H9 (cell line): ENCODE measurements around the gene MORF4L2. TPM values are rescaled to one million over a fixed set of nuclear protein-coding genes. Genes with fewer than 3 reads are reported as not detected.

Source experiments
- DNase-seq: peaks from one replicate; pipeline ENCODE4 v3.0.0-alpha.2; 2017
- H2AFZ ChIP-seq: one replicate; pipeline ENCODE4 v1.6.1; 2013; ENCODE audit warnings: mild to moderate bottlenecking, low read length, control low read depth, moderate library complexity
- H2AK5ac ChIP-seq: 2 replicates; pipeline ENCODE4 v1.6.1; 2013; ENCODE audit warnings: low read length, control low read depth, mixed read lengths; ENCODE audit not compliant: insufficient read length
- H2BK120ac ChIP-seq: one replicate; pipeline ENCODE4 v1.6.1; 2013; ENCODE audit warnings: low read depth, mild to moderate bottlenecking, low read length, control low read depth, inconsistent platforms; ENCODE audit not compliant: poor library complexity, severe bottlenecking
- H2BK12ac ChIP-seq: 2 replicates; pipeline ENCODE4 v1.6.1; 2013; ENCODE audit warnings: low read length, control low read depth, mixed read lengths, low read depth; ENCODE audit not compliant: insufficient read length
- H2BK15ac ChIP-seq: 2 replicates; pipeline ENCODE4 v1.6.1; 2013; ENCODE audit warnings: low read depth, low read length, control low read depth
- H2BK20ac ChIP-seq: one replicate; pipeline ENCODE4 v1.6.1; 2013; ENCODE audit warnings: low read depth, mild to moderate bottlenecking, low read length, control low read depth, inconsistent platforms; ENCODE audit not compliant: poor library complexity, severe bottlenecking
- H2BK5ac ChIP-seq: 2 replicates; pipeline ENCODE4 v1.6.1; 2013; ENCODE audit warnings: low read length, control low read depth, mixed read lengths; ENCODE audit not compliant: insufficient read length
- H3K14ac ChIP-seq: 2 replicates; pipeline ENCODE4 v1.6.1; 2013; ENCODE audit warnings: low read length, control low read depth; ENCODE audit not compliant: insufficient read depth
- H3K18ac ChIP-seq: 2 replicates; pipeline ENCODE4 v1.6.1; 2013; ENCODE audit warnings: low read depth, mild to moderate bottlenecking, mixed read lengths, low read length, control low read depth; ENCODE audit not compliant: insufficient read length
- H3K23ac ChIP-seq: 2 replicates; pipeline ENCODE4 v1.6.1; 2013; ENCODE audit warnings: low read length, control low read depth, mixed read lengths, low read depth; ENCODE audit not compliant: insufficient read length
- H3K23me2 ChIP-seq: 2 replicates; pipeline ENCODE4 v1.6.1; 2013; ENCODE audit warnings: low read depth, mild to moderate bottlenecking, mixed read lengths, low read length, control low read depth; ENCODE audit not compliant: insufficient read length, poor library complexity, severe bottlenecking
- H3K27ac ChIP-seq: 2 replicates; pipeline ENCODE4 v1.5.1; 2013; ENCODE audit warnings: low read length, control low read depth, mixed read lengths, low read depth; ENCODE audit not compliant: insufficient read length
- H3K27me3 ChIP-seq: 2 replicates; pipeline ENCODE4 v1.6.1; 2013; ENCODE audit warnings: low read length, control low read depth, inconsistent platforms; ENCODE audit not compliant: insufficient read depth
- H3K4ac ChIP-seq: 2 replicates; pipeline ENCODE4 v1.6.1; 2013; ENCODE audit warnings: low read depth, mild to moderate bottlenecking, control low read depth, inconsistent platforms, low read length, moderate library complexity
- H3K4me1 ChIP-seq: 2 replicates; pipeline ENCODE4 v1.6.1; 2013; ENCODE audit warnings: low read length, control low read depth, inconsistent platforms; ENCODE audit not compliant: insufficient read depth
- H3K4me2 ChIP-seq: 2 replicates; pipeline ENCODE4 v1.6.1; 2013; ENCODE audit warnings: low read length, control low read depth, mixed read lengths; ENCODE audit not compliant: insufficient read length, insufficient read depth
- H3K56ac ChIP-seq: 2 replicates; pipeline ENCODE4 v1.6.1; 2013; ENCODE audit warnings: low read depth, mild to moderate bottlenecking, mixed read lengths, low read length, control low read depth; ENCODE audit not compliant: insufficient read length
- H3K79me1 ChIP-seq: 2 replicates; pipeline ENCODE4 v1.6.1; 2013; ENCODE audit warnings: low read depth, mild to moderate bottlenecking, moderate library complexity, low read length, control low read depth, inconsistent platforms; ENCODE audit not compliant: insufficient read depth, poor library complexity, severe bottlenecking
- H3K79me2 ChIP-seq: 2 replicates; pipeline ENCODE4 v1.6.1; 2013; ENCODE audit warnings: low read length, control low read depth, inconsistent platforms; ENCODE audit not compliant: insufficient read depth
- H3K9ac ChIP-seq: 2 replicates; pipeline ENCODE4 v1.6.1; 2013; ENCODE audit warnings: low read length, control low read depth, mixed read lengths; ENCODE audit not compliant: insufficient read length; ENCODE audit errors: extremely low read depth
- H3K9me3 ChIP-seq: one replicate; pipeline ENCODE4 v1.6.1; 2013; ENCODE audit warnings: low read depth, low read length, inconsistent platforms; ENCODE audit not compliant: control insufficient read depth
- H3T11ph ChIP-seq: one replicate; pipeline ENCODE4 v1.6.1; 2013; ENCODE audit warnings: mild to moderate bottlenecking, low read length, control low read depth, inconsistent platforms
- H4K20me1 ChIP-seq: one replicate; pipeline ENCODE4 v1.6.1; 2013; ENCODE audit not compliant: control insufficient read depth, insufficient read length, insufficient read depth
- H4K5ac ChIP-seq: 2 replicates; pipeline ENCODE4 v1.6.1; 2013; ENCODE audit warnings: low read depth, mild to moderate bottlenecking, mixed read lengths, low read length, control low read depth; ENCODE audit not compliant: insufficient read length
- H4K8ac ChIP-seq: replicated peaks from 2 replicates; pipeline ENCODE4 v1.6.1; 2013; ENCODE audit warnings: low read length, control low read depth, mixed read lengths, low read depth; ENCODE audit not compliant: insufficient read length
- H4K91ac ChIP-seq: 2 replicates; pipeline ENCODE4 v1.6.1; 2013; ENCODE audit warnings: low read depth, mild to moderate bottlenecking, moderate library complexity, mixed read lengths, low read length, control low read depth; ENCODE audit not compliant: insufficient read length
- H3K27ac Mint-ChIP-seq, 3 experiments: 2 replicates in 2 of 3; 3 replicates in 1 of 3; pipeline ENCODE4 v1.8.0; 2020 to 2021; ENCODE audit warnings: mixed read lengths in 3 of 3, mild to moderate bottlenecking in 1 of 3, moderate library complexity in 1 of 3
- H3K27me3 Mint-ChIP-seq: 2 replicates; pipeline ENCODE4 v1.8.0; 2021; ENCODE audit warnings: low read depth, mild to moderate bottlenecking, moderate library complexity, mixed read lengths
- H3K36me3 Mint-ChIP-seq, 3 experiments: 2 replicates in 2 of 3; 3 replicates in 1 of 3; pipeline ENCODE4 v1.8.0; 2020 to 2021; ENCODE audit warnings: low read depth in 3 of 3, mixed read lengths in 3 of 3; ENCODE audit not compliant: insufficient read depth in 1 of 3
- H3K4me1 Mint-ChIP-seq, 2 experiments: 2 replicates each; pipeline ENCODE4 v1.8.0; 2020; ENCODE audit warnings: mixed read lengths in 2 of 2
- H3K4me3 Mint-ChIP-seq, 2 experiments: 2 replicates in 1 of 2; 3 replicates in 1 of 2; pipeline ENCODE4 v1.8.0; 2020 to 2021; ENCODE audit warnings: mild to moderate bottlenecking in 2 of 2, mixed read lengths in 2 of 2, moderate library complexity in 1 of 2
- H3K9me3 Mint-ChIP-seq, 2 experiments: 2 replicates in 1 of 2; 3 replicates in 1 of 2; pipeline ENCODE4 v1.8.0; 2020; ENCODE audit warnings: mild to moderate bottlenecking in 2 of 2, mixed read lengths in 2 of 2, moderate library complexity in 1 of 2
- total RNA-seq: library from RNA; stranded (reverse); gene quantifications from 2 replicates; pipeline ENCODE4 v1.2.1, GENCODE V29; 2021
- TF ChIP-seq, protein P1 (sequence below): fragments of 200-600 bp; sonication (generic); conservative IDR thresholded peaks from 3 replicates; pipeline ENCODE4 v1.8.0; 2021; ENCODE audit warnings: antibody characterized with exemption, mild to moderate bottlenecking

MORF4L2 gene
- total RNA-seq, 1 experiment from 2014 or later = 378 TPM

GRCh38 chrX:103697687-103698086 lies 11.2 kb upstream of the MORF4L2 start:
- Histone ChIP-seq H3K9me3 (no peaks in the 10 kb centered on the region), H2BK120ac (no peak overlapping the region)
- DNase-seq = no peak

More at GRCh38 chrX:103697687-103698086, 11.2 kb upstream of the MORF4L2 start:
- Histone ChIP-seq H3K56ac (no peak overlapping the region), H3K14ac (no peak overlapping the region), H3K4me1 (no peaks in the 10 kb centered on the region), H2BK20ac (no peak overlapping the region), H3K79me1 (no peaks in the 10 kb centered on the region), H3K23me2 (no peaks in the 10 kb centered on the region), H3K4me2 (no peak overlapping the region), H2BK15ac (no peak overlapping the region), H3K79me2 (no peaks in the 10 kb centered on the region), H2BK12ac (no peak overlapping the region), H4K20me1 (no peaks in the 10 kb centered on the region), H3K4ac (no peak overlapping the region), H3T11ph (no peak overlapping the region), H2BK5ac (no peak overlapping the region), H3K18ac (no peak overlapping the region), H2AK5ac (no peak overlapping the region), H3K23ac (no peak overlapping the region), H3K27me3 (no peaks in the 10 kb centered on the region), H3K27ac (no peak overlapping the region), H4K5ac (no peak overlapping the region), H2AFZ (no peak overlapping the region), H4K8ac (no peak overlapping the region), H3K9ac (no peak overlapping the region), H4K91ac (no peak overlapping the region)
- Mint-ChIP-seq H3K36me3 (no peaks in the 10 kb centered on the region; a peak in 1 of 7 replicates), H3K4me3 (no peak overlapping the region), H3K27me3 (0 out of 2 replicates have a peak, but pooled peaks cover 2% of the 10 kb centered on the region), H3K9me3 (peaks cover 0 to 46% of the 10 kb centered on the region in 2 experiments; a peak in 2 of 5 replicates), H3K27ac (0 out of 7 replicates have a peak overlapping the region, but pooled peaks of 1 of the 3 experiments have one; percentile 28), H3K4me1 (peaks cover 16 to 24% of the 10 kb centered on the region in 2 experiments)
- TF ChIP-seq, protein P1, sequence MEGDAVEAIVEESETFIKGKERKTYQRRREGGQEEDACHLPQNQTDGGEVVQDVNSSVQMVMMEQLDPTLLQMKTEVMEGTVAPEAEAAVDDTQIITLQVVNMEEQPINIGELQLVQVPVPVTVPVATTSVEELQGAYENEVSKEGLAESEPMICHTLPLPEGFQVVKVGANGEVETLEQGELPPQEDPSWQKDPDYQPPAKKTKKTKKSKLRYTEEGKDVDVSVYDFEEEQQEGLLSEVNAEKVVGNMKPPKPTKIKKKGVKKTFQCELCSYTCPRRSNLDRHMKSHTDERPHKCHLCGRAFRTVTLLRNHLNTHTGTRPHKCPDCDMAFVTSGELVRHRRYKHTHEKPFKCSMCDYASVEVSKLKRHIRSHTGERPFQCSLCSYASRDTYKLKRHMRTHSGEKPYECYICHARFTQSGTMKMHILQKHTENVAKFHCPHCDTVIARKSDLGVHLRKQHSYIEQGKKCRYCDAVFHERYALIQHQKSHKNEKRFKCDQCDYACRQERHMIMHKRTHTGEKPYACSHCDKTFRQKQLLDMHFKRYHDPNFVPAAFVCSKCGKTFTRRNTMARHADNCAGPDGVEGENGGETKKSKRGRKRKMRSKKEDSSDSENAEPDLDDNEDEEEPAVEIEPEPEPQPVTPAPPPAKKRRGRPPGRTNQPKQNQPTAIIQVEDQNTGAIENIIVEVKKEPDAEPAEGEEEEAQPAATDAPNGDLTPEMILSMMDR = no peak
